Heart right ventricle (tissue), 16 donors: ENCODE measurements around the gene SLC36A3. TPM values are rescaled to one million over a fixed set of nuclear protein-coding genes. Genes with fewer than 3 reads are reported as not detected.

ENCODE experiments used
- ATAC-seq, 8 donors: fragments of 200-7000 bp; cut with Tn5 transposase; one replicate each; pipeline ENCODE4 v1.9.1; 2020; ENCODE audit warnings: mild to moderate bottlenecking in 8 of 8, moderate library complexity in 8 of 8, moderate number of reproducible peaks in 1 of 8
- DNase-seq, 2 donors: peaks; one replicate each; pipeline ENCODE4 v3.0.0-alpha.2; 2020
- H3K27ac ChIP-seq, 10 donors: fragments of 200-600 bp; sonication (generic) in 2 of 10; one replicate each; pipeline versions ENCODE4 v1.5.0 to v1.8.0; 2020 to 2022; ENCODE audit warnings: mild to moderate bottlenecking in 3 of 10
- H3K27me3 ChIP-seq, 7 donors: fragments of 200-600 bp; one replicate each; pipeline ENCODE4 v1.8.0; 2021 to 2022; ENCODE audit warnings: mild to moderate bottlenecking in 2 of 7
- H3K36me3 ChIP-seq, 9 donors: fragments of 200-600 bp; sonication (generic) in 1 of 9; one replicate each; pipeline versions ENCODE4 v1.5.0 to v1.8.0; 2020 to 2022; ENCODE audit warnings: mild to moderate bottlenecking in 2 of 9
- H3K4me1 ChIP-seq, 9 donors: fragments of 200-600 bp; sonication (generic) in 1 of 9; one replicate each; pipeline versions ENCODE4 v1.5.0 to v1.8.0; 2020 to 2022; ENCODE audit warnings: mild to moderate bottlenecking in 4 of 9
- H3K4me3 ChIP-seq, 10 donors: fragments of 200-600 bp; sonication (generic) in 2 of 10; one replicate each; pipeline versions ENCODE4 v1.5.0 to v1.8.0; 2020 to 2022; ENCODE audit warnings: mild to moderate bottlenecking in 7 of 10, moderate library complexity in 2 of 10
- H3K9me3 ChIP-seq, 11 donors: fragments of 200-600 bp in 10 of 11; sonication (generic) in 2 of 11; one replicate each; pipeline versions ENCODE4 v1.5.0 to v1.8.0; 2013 to 2022; ENCODE audit warnings: mild to moderate bottlenecking in 2 of 11, control low read depth in 1 of 11, moderate library complexity in 1 of 11
- CTCF ChIP-seq, 9 donors: fragments of 200-600 bp; sonication (generic) in 2 of 9; IDR thresholded peaks; one replicate each; pipeline versions ENCODE4 v1.5.0 to v1.8.0; 2021 to 2022; ENCODE audit warnings: antibody characterized with exemption in 9 of 9, mild to moderate bottlenecking in 5 of 9, moderate library complexity in 1 of 9
- WGBS, 2 donors: extraction: QIAGEN DNeasy Blood & Tissue Kit; methylation state at CpG; one replicate each; pipeline ENCODE4 v1.1.7; 2013; ENCODE audit warnings: inconsistent platforms in 1 of 2; 5-methylcytosine and 5-hydroxymethylcytosine counted together
- intact Hi-C, 10 donors: fragments of 100-400 bp; cut with DNase I; formaldehyde crosslinking; loops; one replicate each; pipeline versions ENCODE4 v1.11.1 to v1.14.2; 2022
- long read RNA-seq, 3 donors: library from polyadenylated mRNA; unstranded; transcript quantifications; one replicate each; pipeline ENCODE4 v2.0.0, GENCODE V29; 2020 to 2021
- polyA plus RNA-seq, 2 donors: library from polyadenylated mRNA; stranded (reverse); fragments of 200-250 nt; gene quantifications; one replicate each; pipeline ENCODE4 v1.2.3, GENCODE V29; 2013
- total RNA-seq, 10 donors: library from RNA; stranded (reverse); fragmentation: NEBNext Ultra II Directional in 3 of 10; extraction: Animal tissue kit (Norgen Biotek cat#: 25700) in 3 of 10; gene quantifications; one replicate each; pipeline versions ENCODE4 v1.2.1 to v1.2.4, GENCODE V29; 2021 to 2023
- donor health status: Arrhythmogenic right ventricular cardiomyopathy.
- donor health status: ischemic (EF 13 %, LVEDD 7.1; RV severe dilation, severe dysfunction).
- donor health status: healthy with polysubstance abuse.
- donor health status: DM: no; HTN: yes; CAD: no.
- donor health status: DM: no; HTN: no; CAD: no.
- donor health status: ischemic (EF 25% LVEDD 6.9; RV normal size, moderate dysfunction).
- donor health status: ischemic (EF 25% LVEDD 5.7; RV mildly dilated, moderate dysfunction).
- donor health status: healthy.
- donor health status: DM: yes; HTN: yes; CAD: no.
- donor health status: Ischemic cardiomyopathy.
- donor health status: ischemic (EF 35%, LVEDD 5.7; RV mildly dilated, moderate dysfunction).
- donor health status: nonischemic (EF 11% LVEDD 7.7; RV severe dilation, severe dysfunction).
- donor health status: DM: yes; HTN: yes; CAD: no.
- donor health status: PGD.
- donor health status: ischemic (EF 29% LVEDD 5.4; RV normal size, mild dysfunction).
- donor health status: nonischemic (EF 23%, LVEDD 6.1; RV moderate dilation, normal function).

Gene SLC36A3
- total RNA-seq (not detected), polyA plus RNA-seq (not detected)
- long read RNA-seq, donor 1 = 0 reads
- long read RNA-seq, donor 2 = 0 reads
- long read RNA-seq, donor 3 = 0 reads

- Histone ChIP-seq H3K4me1 (no peaks in the 10 kb centered on the region), H3K27me3 (peaks cover 0 to 21% (median 9%) of the 10 kb centered on the region in 7 donors), H3K36me3 (no peaks in the 10 kb centered on the region), H3K4me3 (no peak within 1 kb of the TSS), H3K9me3 (no peaks in the 10 kb centered on the region), H3K27ac (no peak within 1 kb of the TSS)
- intact Hi-C loops = no loop called here
- DNase-seq = no peak
- WGBS, 2 donors = 70 to 77% methylated on average over 2 of the region's 2 CpGs
- no peak for TF ChIP-seq CTCF (IDR thresholded peaks at IDR 0.05)
- no peak for ATAC-seq
These were observed at the start of gene SLC36A3 for GRCh38 chr5:151303666-151304065. TSS of gene SLC36A3 (minus strand) at chr5:151303766. CDS start at chr5:151303354, 412 bp downstream.

- intact Hi-C loops = no loop called here
- Histone ChIP-seq H3K4me1 (peaks cover 0 to 16% (median 0%) of the 10 kb centered on the region in 9 donors), H3K4me3 (no peak overlapping the region), H3K27me3 (peaks cover 0 to 8% (median 0%) of the 10 kb centered on the region in 7 donors), H3K27ac (no peak overlapping the region), H3K9me3 (no peaks in the 10 kb centered on the region), H3K36me3 (no peaks in the 10 kb centered on the region)
- no peak for TF ChIP-seq CTCF (IDR thresholded peaks at IDR 0.05)
- WGBS, 2 donors = 97 to 98% methylated on average over 1 of the region's 1 CpG
- DNase-seq = no peak
- no peak for ATAC-seq
These were observed 48.1 kb upstream of the SLC36A3 start for GRCh38 chr5:151351671-151352070.

- no peaks in the 10 kb centered on the region for H3K9me3 ChIP-seq
- intact Hi-C loops = no loop called here
- DNase-seq = no peak
- peaks cover 0 to 33% (median 0%) of the 10 kb centered on the region in 7 donors for H3K27me3 ChIP-seq
- H3K27ac ChIP-seq = no peak overlapping the region
- H3K36me3 ChIP-seq = no peaks in the 10 kb centered on the region
- ATAC-seq = no peak
- peaks cover 0 to 28% (median 7%) of the 10 kb centered on the region in 9 donors for H3K4me1 ChIP-seq
- H3K4me3 ChIP-seq = no peak overlapping the region
- 35 to 38% methylated on average over 6 of the region's 6 CpGs for WGBS, 2 donors
- TF ChIP-seq CTCF (IDR thresholded peaks at IDR 0.05) = no peak
These were observed 45.2 kb upstream of the SLC36A3 start for GRCh38 chr5:151348789-151349188.

- DNase-seq = peak in 1 of 2 donors; percentile 26
- TF ChIP-seq CTCF (IDR thresholded peaks at IDR 0.05) = no peak
- no peak within 1 kb of the TSS for H3K27ac ChIP-seq
- H3K4me3 ChIP-seq = no peak within 1 kb of the TSS
- peaks cover 0 to 45% (median 3%) of the 10 kb centered on the region in 7 donors for H3K27me3 ChIP-seq
- H3K36me3 ChIP-seq = no peaks in the 10 kb centered on the region
- H3K9me3 ChIP-seq = no peaks in the 10 kb centered on the region
- peaks cover 0 to 28% (median 7%) of the 10 kb centered on the region in 9 donors for H3K4me1 ChIP-seq
- intact Hi-C loops = no loop called here
- ATAC-seq = peak in 2 of 8 donors; percentile 53 to 58
- WGBS, 2 donors = 54 to 67% methylated on average over 8 of the region's 8 CpGs
These were observed 43.8 kb upstream of the SLC36A3 start, which contains the start of gene SLC36A2 for GRCh38 chr5:151347369-151347768. TSS of gene SLC36A2 (minus strand) at chr5:151347559. CDS start at chr5:151347460, 99 bp downstream.
